Loucy (cell line): Measurements from ENCODE around the gene AGRN.

Source experiments
- H2AFZ ChIP-seq: fragments of 200-600 bp; sonication (generic); 2 replicates; pipeline ENCODE4 v1.6.0; 2016; ENCODE audit warnings: antibody characterized with exemption, mild to moderate bottlenecking, low read length, moderate library complexity
- H3F3A ChIP-seq: fragments of 200-600 bp; 2 replicates; pipeline ENCODE4 v1.6.0; 2016; ENCODE audit warnings: antibody characterized with exemption, low read depth, mild to moderate bottlenecking
- H3K27me3 ChIP-seq: fragments of 200-600 bp; sonication (generic); 2 replicates; pipeline ENCODE4 v1.6.1; 2014; ENCODE audit warnings: low read length, mild to moderate bottlenecking; ENCODE audit not compliant: insufficient read depth, poor library complexity, severe bottlenecking
- H3K36me3 ChIP-seq: fragments of 200-600 bp; sonication (generic); 2 replicates; pipeline ENCODE4 v1.6.1; 2016; ENCODE audit warnings: low read length; ENCODE audit not compliant: insufficient read depth
- H3K4me1 ChIP-seq: fragments of 200-600 bp; sonication (generic); 2 replicates; pipeline ENCODE4 v1.5.1; 2014; ENCODE audit warnings: low read length, mild to moderate bottlenecking; ENCODE audit not compliant: insufficient read depth, poor library complexity, severe bottlenecking
- H3K4me2 ChIP-seq: fragments of 200-600 bp; sonication (generic); 2 replicates; pipeline ENCODE4 v1.6.0; 2014; ENCODE audit warnings: antibody characterized with exemption, low read length, low read depth, mild to moderate bottlenecking; ENCODE audit not compliant: poor library complexity, severe bottlenecking
- H3K4me3 ChIP-seq: fragments of 200-600 bp; sonication (generic); 2 replicates; pipeline ENCODE4 v1.5.1; 2014; ENCODE audit warnings: low read length, mild to moderate bottlenecking, mixed read lengths; ENCODE audit not compliant: poor library complexity, severe bottlenecking
- H3K79me2 ChIP-seq: fragments of 200-600 bp; sonication (generic); 2 replicates; pipeline ENCODE4 v1.6.1; 2014; ENCODE audit warnings: low read length; ENCODE audit not compliant: insufficient read depth
- H3K9ac ChIP-seq: fragments of 200-600 bp; sonication (generic); 2 replicates; pipeline ENCODE4 v1.6.0; 2014; ENCODE audit warnings: mild to moderate bottlenecking, low read depth, low read length, moderate library complexity; ENCODE audit not compliant: poor library complexity, severe bottlenecking
- H3K9me2 ChIP-seq: fragments of 200-600 bp; sonication (generic); replicated peaks from 2 replicates; pipeline ENCODE4 v1.6.1; 2016; ENCODE audit warnings: low read depth, low read length, mixed read lengths
- H3K9me3 ChIP-seq: fragments of 200-600 bp; sonication (generic); 2 replicates; pipeline ENCODE4 v1.6.1; 2014; ENCODE audit warnings: mild to moderate bottlenecking, antibody characterized with exemption, low read length, low read depth; ENCODE audit not compliant: insufficient read depth
- H4K20me1 ChIP-seq: fragments of 200-600 bp; sonication (generic); 2 replicates; pipeline ENCODE4 v1.6.0; 2014; ENCODE audit warnings: antibody characterized with exemption, low read length, mild to moderate bottlenecking; ENCODE audit not compliant: insufficient read depth, poor library complexity, severe bottlenecking
- EZH2phosphoT487 ChIP-seq: fragments of 200-600 bp; IDR thresholded peaks from 2 replicates; pipeline ENCODE4 v1.6.1; 2018; ENCODE audit warnings: antibody characterized with exemption, mild to moderate bottlenecking, moderate library complexity, borderline replicate concordance
- TF ChIP-seq, protein P1 (sequence below): fragments of 200-600 bp; sonication (generic); conservative IDR thresholded peaks from 2 replicates; pipeline ENCODE4 v1.5.1; 2014; ENCODE audit warnings: mild to moderate bottlenecking, antibody characterized with exemption, low read length

The AGRN gene

DNA sequence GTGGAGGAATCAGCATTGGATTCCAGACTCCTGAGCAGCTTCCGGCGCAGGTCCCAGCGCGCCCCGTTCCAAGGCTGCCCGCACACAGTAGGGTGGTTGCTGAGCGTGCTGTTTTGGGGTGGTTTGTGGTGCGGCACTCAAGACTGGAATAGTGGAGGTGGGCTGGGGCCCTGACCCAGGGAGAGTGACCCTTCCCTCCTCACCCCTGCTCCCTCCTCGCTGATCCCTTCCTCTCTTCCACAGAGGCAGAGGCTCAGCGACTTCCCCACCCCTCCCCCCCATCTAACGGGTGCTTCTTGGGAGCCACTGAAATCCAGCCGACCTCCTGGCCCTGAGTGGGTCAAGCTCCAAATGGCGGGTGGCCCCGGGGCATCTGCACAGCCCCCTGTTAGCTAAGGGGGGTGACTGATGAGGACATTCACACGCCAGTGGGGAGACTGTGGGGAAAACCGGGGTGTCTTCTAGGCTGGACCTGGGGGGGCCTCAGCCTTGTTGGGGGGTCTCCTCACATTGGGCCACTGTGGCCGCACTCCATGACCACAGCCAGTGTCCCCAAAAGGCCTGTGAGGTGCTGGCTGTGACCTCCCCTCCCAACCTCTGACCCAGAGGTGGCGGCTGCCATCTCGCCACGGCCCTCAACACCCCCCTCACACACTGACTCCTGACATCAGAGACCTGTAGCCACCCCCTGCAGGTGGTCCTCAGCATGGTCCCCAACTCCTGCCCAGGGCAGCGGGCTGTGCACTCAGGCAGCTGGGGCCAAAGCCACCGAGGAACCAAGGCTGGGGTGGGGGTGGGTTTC lies 16.1 kb upstream of the AGRN start:
- peak overlapping the region; percentile 62 for H3K4me3 ChIP-seq
- H3K36me3 ChIP-seq, result no peaks in the 10 kb centered on the region
- H3K27me3 ChIP-seq, result no peaks in the 10 kb centered on the region
- H3K9me3 ChIP-seq, result no peaks in the 10 kb centered on the region
- TF ChIP-seq, protein P1, sequence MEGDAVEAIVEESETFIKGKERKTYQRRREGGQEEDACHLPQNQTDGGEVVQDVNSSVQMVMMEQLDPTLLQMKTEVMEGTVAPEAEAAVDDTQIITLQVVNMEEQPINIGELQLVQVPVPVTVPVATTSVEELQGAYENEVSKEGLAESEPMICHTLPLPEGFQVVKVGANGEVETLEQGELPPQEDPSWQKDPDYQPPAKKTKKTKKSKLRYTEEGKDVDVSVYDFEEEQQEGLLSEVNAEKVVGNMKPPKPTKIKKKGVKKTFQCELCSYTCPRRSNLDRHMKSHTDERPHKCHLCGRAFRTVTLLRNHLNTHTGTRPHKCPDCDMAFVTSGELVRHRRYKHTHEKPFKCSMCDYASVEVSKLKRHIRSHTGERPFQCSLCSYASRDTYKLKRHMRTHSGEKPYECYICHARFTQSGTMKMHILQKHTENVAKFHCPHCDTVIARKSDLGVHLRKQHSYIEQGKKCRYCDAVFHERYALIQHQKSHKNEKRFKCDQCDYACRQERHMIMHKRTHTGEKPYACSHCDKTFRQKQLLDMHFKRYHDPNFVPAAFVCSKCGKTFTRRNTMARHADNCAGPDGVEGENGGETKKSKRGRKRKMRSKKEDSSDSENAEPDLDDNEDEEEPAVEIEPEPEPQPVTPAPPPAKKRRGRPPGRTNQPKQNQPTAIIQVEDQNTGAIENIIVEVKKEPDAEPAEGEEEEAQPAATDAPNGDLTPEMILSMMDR, result no peak
- peak overlapping the region; percentile 66 for H3K9ac ChIP-seq
- no peak overlapping the region for H2AFZ ChIP-seq
- H3F3A ChIP-seq, result no peaks in the 10 kb centered on the region
- H3K9me2 ChIP-seq, result no peaks in the 10 kb centered on the region
- peaks cover 19% of the 10 kb centered on the region; the same call in 1 of the 2 replicates for H3K79me2 ChIP-seq
- H3K4me2 ChIP-seq, result peak overlapping the region; percentile 86
- no peaks in the 10 kb centered on the region for H4K20me1 ChIP-seq
- peaks cover 52% of the 10 kb centered on the region for H3K4me1 ChIP-seq

DNA sequence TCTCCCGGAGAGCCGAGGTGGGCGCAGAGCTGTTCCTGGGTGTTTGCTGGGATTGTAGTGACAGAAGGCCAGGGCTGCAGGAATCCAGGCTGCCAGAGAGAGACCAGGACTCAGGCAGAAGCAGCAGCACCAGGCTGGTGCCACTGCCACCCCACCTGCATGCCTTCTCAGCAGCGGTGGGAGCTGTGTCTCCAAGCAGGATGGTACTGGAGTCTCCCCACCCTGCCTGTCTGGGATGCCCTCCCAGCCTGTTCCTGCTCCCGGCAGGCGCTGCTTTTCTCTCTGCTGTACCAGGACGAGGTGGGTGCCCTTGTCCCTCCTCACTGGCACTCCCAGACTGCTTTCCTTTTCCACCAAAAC lies 15.5 kb upstream of the AGRN start:
- no peaks in the 10 kb centered on the region for H3K9me3 ChIP-seq
- peak overlapping the region; percentile 66 for H3K9ac ChIP-seq
- peaks cover 19% of the 10 kb centered on the region; the same call in 1 of the 2 replicates for H3K79me2 ChIP-seq
- H3K4me3 ChIP-seq, result peak overlapping the region; percentile 62
- no peaks in the 10 kb centered on the region for H3F3A ChIP-seq
- no peaks in the 10 kb centered on the region for H3K27me3 ChIP-seq
- peaks cover 52% of the 10 kb centered on the region for H3K4me1 ChIP-seq
- H2AFZ ChIP-seq, result no peak overlapping the region
- no peaks in the 10 kb centered on the region for H4K20me1 ChIP-seq
- TF ChIP-seq, protein P1, result no peak
- no peak for TF ChIP-seq EZH2phosphoT487
- peak overlapping the region; percentile 86 for H3K4me2 ChIP-seq
- H3K36me3 ChIP-seq, result no peaks in the 10 kb centered on the region
- H3K9me2 ChIP-seq, result no peaks in the 10 kb centered on the region

DNA sequence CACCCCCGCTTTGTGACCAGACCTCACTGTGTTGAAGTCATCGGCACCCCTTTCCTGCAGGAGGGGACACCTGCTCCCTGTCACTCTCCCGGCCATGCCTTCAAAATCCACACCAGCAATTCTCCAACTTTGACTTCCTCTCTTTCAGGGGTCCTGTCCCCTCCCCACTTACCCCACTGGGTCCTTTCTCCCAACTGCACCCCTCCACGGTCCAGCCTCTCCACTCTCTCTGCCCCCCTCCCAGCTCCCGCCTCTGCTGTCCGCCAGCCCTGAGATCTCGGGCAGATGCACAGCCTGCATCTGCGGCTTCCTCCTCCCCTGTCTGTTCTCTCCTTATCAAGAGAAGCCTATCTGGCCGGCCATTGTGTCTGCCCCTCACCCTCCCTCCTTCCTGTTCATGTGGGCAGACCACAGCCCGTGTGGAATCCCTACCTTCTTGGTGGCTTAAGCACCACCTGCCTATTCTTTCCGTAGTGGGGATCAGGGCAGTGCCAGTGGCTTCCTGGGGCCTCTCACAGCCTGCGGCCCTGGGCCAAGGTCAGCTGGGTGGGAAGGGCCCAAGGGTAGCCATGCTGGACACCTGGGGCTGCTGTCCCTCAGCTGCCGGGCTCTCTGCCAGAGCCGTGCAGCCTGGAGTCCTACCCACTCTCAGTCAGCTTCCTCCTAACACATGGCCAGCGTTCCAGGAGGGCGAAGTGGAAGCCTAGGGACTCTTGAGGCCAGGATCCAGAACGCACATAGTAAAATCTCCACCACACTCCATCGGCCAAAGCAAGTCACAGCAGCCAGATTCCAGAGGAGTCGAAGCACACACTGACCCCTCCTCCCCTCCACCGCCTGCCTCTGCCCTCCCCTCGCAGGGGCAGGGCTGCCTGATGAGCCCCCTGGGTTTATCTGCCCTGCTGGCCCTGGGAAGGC lies 14.9 kb upstream of the AGRN start:
- peak overlapping the region; percentile 66 for H3K9ac ChIP-seq
- no peaks in the 10 kb centered on the region for H3K27me3 ChIP-seq
- no peaks in the 10 kb centered on the region for H3F3A ChIP-seq
- H3K4me3 ChIP-seq, result peak overlapping the region; percentile 62
- no peak for TF ChIP-seq EZH2phosphoT487
- TF ChIP-seq, protein P1, result no peak
- H2AFZ ChIP-seq, result peak overlapping the region; percentile 3; the same call in 1 of the 2 replicates
- peak overlapping the region; percentile 86 for H3K4me2 ChIP-seq
- H3K36me3 ChIP-seq, result no peaks in the 10 kb centered on the region
- H3K79me2 ChIP-seq, result peaks cover 19% of the 10 kb centered on the region; the same call in 1 of the 2 replicates
- peaks cover 52% of the 10 kb centered on the region for H3K4me1 ChIP-seq
- H3K9me2 ChIP-seq, result no peaks in the 10 kb centered on the region
- no peaks in the 10 kb centered on the region for H4K20me1 ChIP-seq
- H3K9me3 ChIP-seq, result no peaks in the 10 kb centered on the region
